ENCODE measurements around the gene MFSD11. TPM values are rescaled to one million over a fixed set of nuclear protein-coding genes. Genes with fewer than 3 reads are reported as not detected.

MFSD11 gene
- total and polyA plus RNA-seq, 2 of the 8 experiments (the other 6 are each of a cell fraction or from before 2014, with no cell fraction given) = 17.7 to 19.8 TPM

DNA sequence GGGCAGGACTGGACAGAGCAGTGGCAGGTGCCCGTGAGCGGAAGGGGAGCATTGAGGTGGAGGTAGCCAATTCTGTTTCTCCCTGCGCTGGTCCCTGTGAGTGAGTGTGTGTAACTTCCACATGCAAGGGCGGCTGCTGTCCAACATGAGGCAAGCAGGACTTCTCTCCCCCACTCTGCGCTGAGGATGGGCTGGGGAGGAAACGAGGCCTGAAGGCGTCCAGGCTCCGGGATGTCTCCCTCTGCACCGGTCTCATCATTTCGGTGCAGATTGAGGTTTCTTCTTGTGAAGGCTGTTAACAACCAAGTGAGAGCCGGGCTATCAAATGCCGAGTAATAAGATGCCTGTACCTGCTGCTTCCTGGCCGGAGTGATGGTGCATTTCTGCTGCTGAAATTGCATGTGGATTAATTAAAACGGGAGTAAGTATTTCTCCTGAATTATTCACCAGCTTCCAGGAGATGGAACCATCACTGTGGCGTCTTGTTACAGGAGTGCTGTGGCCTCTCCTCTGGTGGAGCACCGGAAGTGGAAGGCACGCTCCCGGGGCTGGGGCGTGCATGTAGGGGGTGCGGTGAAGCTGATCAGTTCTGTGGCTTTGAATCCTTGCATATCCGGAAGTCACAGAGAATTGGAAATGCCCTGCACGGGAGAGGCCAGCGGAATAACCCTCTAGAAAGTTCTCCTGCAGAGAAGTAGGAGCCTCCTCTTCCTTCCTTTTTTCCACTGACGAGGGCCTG, 88.6 kb downstream of the MFSD11 start (continued):
- TF ChIP-seq, protein P1, sequence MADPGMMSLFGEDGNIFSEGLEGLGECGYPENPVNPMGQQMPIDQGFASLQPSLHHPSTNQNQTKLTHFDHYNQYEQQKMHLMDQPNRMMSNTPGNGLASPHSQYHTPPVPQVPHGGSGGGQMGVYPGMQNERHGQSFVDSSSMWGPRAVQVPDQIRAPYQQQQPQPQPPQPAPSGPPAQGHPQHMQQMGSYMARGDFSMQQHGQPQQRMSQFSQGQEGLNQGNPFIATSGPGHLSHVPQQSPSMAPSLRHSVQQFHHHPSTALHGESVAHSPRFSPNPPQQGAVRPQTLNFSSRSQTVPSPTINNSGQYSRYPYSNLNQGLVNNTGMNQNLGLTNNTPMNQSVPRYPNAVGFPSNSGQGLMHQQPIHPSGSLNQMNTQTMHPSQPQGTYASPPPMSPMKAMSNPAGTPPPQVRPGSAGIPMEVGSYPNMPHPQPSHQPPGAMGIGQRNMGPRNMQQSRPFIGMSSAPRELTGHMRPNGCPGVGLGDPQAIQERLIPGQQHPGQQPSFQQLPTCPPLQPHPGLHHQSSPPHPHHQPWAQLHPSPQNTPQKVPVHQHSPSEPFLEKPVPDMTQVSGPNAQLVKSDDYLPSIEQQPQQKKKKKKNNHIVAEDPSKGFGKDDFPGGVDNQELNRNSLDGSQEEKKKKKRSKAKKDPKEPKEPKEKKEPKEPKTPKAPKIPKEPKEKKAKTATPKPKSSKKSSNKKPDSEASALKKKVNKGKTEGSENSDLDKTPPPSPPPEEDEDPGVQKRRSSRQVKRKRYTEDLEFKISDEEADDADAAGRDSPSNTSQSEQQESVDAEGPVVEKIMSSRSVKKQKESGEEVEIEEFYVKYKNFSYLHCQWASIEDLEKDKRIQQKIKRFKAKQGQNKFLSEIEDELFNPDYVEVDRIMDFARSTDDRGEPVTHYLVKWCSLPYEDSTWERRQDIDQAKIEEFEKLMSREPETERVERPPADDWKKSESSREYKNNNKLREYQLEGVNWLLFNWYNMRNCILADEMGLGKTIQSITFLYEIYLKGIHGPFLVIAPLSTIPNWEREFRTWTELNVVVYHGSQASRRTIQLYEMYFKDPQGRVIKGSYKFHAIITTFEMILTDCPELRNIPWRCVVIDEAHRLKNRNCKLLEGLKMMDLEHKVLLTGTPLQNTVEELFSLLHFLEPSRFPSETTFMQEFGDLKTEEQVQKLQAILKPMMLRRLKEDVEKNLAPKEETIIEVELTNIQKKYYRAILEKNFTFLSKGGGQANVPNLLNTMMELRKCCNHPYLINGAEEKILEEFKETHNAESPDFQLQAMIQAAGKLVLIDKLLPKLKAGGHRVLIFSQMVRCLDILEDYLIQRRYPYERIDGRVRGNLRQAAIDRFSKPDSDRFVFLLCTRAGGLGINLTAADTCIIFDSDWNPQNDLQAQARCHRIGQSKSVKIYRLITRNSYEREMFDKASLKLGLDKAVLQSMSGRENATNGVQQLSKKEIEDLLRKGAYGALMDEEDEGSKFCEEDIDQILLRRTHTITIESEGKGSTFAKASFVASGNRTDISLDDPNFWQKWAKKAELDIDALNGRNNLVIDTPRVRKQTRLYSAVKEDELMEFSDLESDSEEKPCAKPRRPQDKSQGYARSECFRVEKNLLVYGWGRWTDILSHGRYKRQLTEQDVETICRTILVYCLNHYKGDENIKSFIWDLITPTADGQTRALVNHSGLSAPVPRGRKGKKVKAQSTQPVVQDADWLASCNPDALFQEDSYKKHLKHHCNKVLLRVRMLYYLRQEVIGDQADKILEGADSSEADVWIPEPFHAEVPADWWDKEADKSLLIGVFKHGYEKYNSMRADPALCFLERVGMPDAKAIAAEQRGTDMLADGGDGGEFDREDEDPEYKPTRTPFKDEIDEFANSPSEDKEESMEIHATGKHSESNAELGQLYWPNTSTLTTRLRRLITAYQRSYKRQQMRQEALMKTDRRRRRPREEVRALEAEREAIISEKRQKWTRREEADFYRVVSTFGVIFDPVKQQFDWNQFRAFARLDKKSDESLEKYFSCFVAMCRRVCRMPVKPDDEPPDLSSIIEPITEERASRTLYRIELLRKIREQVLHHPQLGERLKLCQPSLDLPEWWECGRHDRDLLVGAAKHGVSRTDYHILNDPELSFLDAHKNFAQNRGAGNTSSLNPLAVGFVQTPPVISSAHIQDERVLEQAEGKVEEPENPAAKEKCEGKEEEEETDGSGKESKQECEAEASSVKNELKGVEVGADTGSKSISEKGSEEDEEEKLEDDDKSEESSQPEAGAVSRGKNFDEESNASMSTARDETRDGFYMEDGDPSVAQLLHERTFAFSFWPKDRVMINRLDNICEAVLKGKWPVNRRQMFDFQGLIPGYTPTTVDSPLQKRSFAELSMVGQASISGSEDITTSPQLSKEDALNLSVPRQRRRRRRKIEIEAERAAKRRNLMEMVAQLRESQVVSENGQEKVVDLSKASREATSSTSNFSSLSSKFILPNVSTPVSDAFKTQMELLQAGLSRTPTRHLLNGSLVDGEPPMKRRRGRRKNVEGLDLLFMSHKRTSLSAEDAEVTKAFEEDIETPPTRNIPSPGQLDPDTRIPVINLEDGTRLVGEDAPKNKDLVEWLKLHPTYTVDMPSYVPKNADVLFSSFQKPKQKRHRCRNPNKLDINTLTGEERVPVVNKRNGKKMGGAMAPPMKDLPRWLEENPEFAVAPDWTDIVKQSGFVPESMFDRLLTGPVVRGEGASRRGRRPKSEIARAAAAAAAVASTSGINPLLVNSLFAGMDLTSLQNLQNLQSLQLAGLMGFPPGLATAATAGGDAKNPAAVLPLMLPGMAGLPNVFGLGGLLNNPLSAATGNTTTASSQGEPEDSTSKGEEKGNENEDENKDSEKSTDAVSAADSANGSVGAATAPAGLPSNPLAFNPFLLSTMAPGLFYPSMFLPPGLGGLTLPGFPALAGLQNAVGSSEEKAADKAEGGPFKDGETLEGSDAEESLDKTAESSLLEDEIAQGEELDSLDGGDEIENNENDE (IDR thresholded peaks at IDR 0.05; ENCODE audit: insufficient replicate concordance, low read length) = no peak
- TF ChIP-seq RFX5 (IDR thresholded peaks at IDR 0.05; ENCODE audit: borderline replicate concordance, low read depth, low read length) (no peak), ATF2 (IDR thresholded peaks at IDR 0.05; ENCODE audit: low read length) (no peak), CHD2 (IDR thresholded peaks at IDR 0.05; ENCODE audit: low read length) (no peak), CREB1 (IDR thresholded peaks at IDR 0.05) (no peak), ZNF274 (IDR thresholded peaks at IDR 0.05; ENCODE audit: borderline replicate concordance, extremely low read depth, low read length) (no peak), RAD21 (IDR thresholded peaks at IDR 0.05 in 1 of 2, conservative IDR thresholded peaks at IDR 0.05 in 1 of 2; ENCODE audit: low read depth in 2 of 2, low read length in 2 of 2) (no peak), POU5F1 (IDR thresholded peaks at IDR 0.05; ENCODE audit: low read depth, low read length) (no peak)
